OCI-LY3 (cell line): ENCODE data around the gene PTPRD.

Source experiments
- CTCF ChIP-seq: fragments of 200-600, 300-600 bp; sonication (generic); IDR thresholded peaks from 2 replicates; pipeline ENCODE4 v1.5.1; 2014; ENCODE audit warnings: antibody characterized with exemption, low read length, low read depth
- EZH2phosphoT487 ChIP-seq: fragments of 200-600 bp; shearing (Covaris generic); IDR thresholded peaks from 2 replicates; pipeline ENCODE4 v1.6.1; 2018; ENCODE audit warnings: antibody characterized with exemption, mixed run types, low read depth

- TF ChIP-seq CTCF (no peak), EZH2phosphoT487 (no peak)
Observed at GRCh38 chr9:10172476-10172875, 440.3 kb downstream of the PTPRD start.
